ENCODE results near the gene DOK7.

DOK7 gene

GRCh38 chr4:3422808-3423297 lies 40.3 kb upstream of the DOK7 start:
- Mint-ChIP-seq H3K36me3 (no peaks in the 10 kb centered on the region), H3K4me1 (no peaks in the 10 kb centered on the region), H3K27ac (no peak overlapping the region), H3K4me3 (no peak overlapping the region), H3K9me3 (no peaks in the 10 kb centered on the region)
- no peak for ATAC-seq
- no peak for DNase-seq (ENCODE audit: low spot score in 2 of 2)

GRCh38 chr4:3423406-3423805 lies 39.7 kb upstream of the DOK7 start:
- Mint-ChIP-seq H3K36me3 (no peaks in the 10 kb centered on the region), H3K4me1 (no peaks in the 10 kb centered on the region), H3K9me3 (no peaks in the 10 kb centered on the region), H3K4me3 (no peak overlapping the region), H3K27ac (no peak overlapping the region)
- ATAC-seq = no peak
- DNase-seq (ENCODE audit: low spot score in 2 of 2) = no peak

- no peaks in the 10 kb centered on the region for H3K4me1 Mint-ChIP-seq
- no peaks in the 10 kb centered on the region for H3K9me3 Mint-ChIP-seq
- no peak for DNase-seq (ENCODE audit: low spot score in 2 of 2)
- no peaks in the 10 kb centered on the region for H3K36me3 Mint-ChIP-seq
- H3K4me3 Mint-ChIP-seq = no peak overlapping the region
- H3K27ac Mint-ChIP-seq = no peak overlapping the region
- ATAC-seq = no peak
These were observed 39.2 kb upstream of the DOK7 start for GRCh38 chr4:3423952-3424351.

GRCh38 chr4:3424522-3425095 lies 38.5 kb upstream of the DOK7 start:
- Mint-ChIP-seq H3K27ac (no peak overlapping the region), H3K4me1 (no peaks in the 10 kb centered on the region), H3K9me3 (no peaks in the 10 kb centered on the region), H3K4me3 (no peak overlapping the region), H3K36me3 (no peaks in the 10 kb centered on the region)
- DNase-seq (ENCODE audit: low spot score in 2 of 2) (no peak), ATAC-seq (no peak)

GRCh38 chr4:3426465-3427133 lies 36.5 kb upstream of the DOK7 start:
- ATAC-seq (no peak), DNase-seq (ENCODE audit: low spot score in 2 of 2) (no peak)
- H3K4me3 Mint-ChIP-seq = no peak overlapping the region
- no peaks in the 10 kb centered on the region for H3K9me3 Mint-ChIP-seq
- H3K27ac Mint-ChIP-seq = no peak overlapping the region
- H3K36me3 Mint-ChIP-seq = no peaks in the 10 kb centered on the region
- no peaks in the 10 kb centered on the region for H3K4me1 Mint-ChIP-seq

- no peak overlapping the region for H3K27ac Mint-ChIP-seq
- no peaks in the 10 kb centered on the region for H3K4me1 Mint-ChIP-seq
- H3K9me3 Mint-ChIP-seq = no peaks in the 10 kb centered on the region
- DNase-seq (ENCODE audit: low spot score in 2 of 2) (no peak), ATAC-seq (no peak)
- no peaks in the 10 kb centered on the region for H3K36me3 Mint-ChIP-seq
- H3K4me3 Mint-ChIP-seq = no peak overlapping the region
These were observed 36.0 kb upstream of the DOK7 start for GRCh38 chr4:3427134-3427476.

- no peak overlapping the region for H3K27ac Mint-ChIP-seq
- H3K9me3 Mint-ChIP-seq = no peaks in the 10 kb centered on the region
- no peaks in the 10 kb centered on the region for H3K36me3 Mint-ChIP-seq
- DNase-seq (ENCODE audit: low spot score in 2 of 2) (no peak), ATAC-seq (no peak)
- H3K4me3 Mint-ChIP-seq = no peak overlapping the region
- no peaks in the 10 kb centered on the region for H3K4me1 Mint-ChIP-seq
These were observed 35.2 kb upstream of the DOK7 start for GRCh38 chr4:3427706-3428446.

GRCh38 chr4:3429651-3430050 lies 33.5 kb upstream of the DOK7 start:
- no peak for ATAC-seq
- no peak for DNase-seq (ENCODE audit: low spot score in 2 of 2)
- Mint-ChIP-seq H3K4me1 (no peaks in the 10 kb centered on the region), H3K27ac (no peak overlapping the region), H3K4me3 (no peak overlapping the region), H3K36me3 (no peaks in the 10 kb centered on the region), H3K9me3 (no peaks in the 10 kb centered on the region)

- Mint-ChIP-seq H3K36me3 (no peaks in the 10 kb centered on the region), H3K4me1 (no peaks in the 10 kb centered on the region), H3K4me3 (no peak overlapping the region), H3K27ac (no peak overlapping the region), H3K9me3 (no peaks in the 10 kb centered on the region)
- DNase-seq (ENCODE audit: low spot score in 2 of 2) (no peak), ATAC-seq (no peak)
These were observed 32.6 kb upstream of the DOK7 start for GRCh38 chr4:3430524-3430923.

- ATAC-seq (no peak), DNase-seq (ENCODE audit: low spot score in 2 of 2) (no peak)
- H3K36me3 Mint-ChIP-seq = no peaks in the 10 kb centered on the region
- H3K4me1 Mint-ChIP-seq = no peaks in the 10 kb centered on the region
- H3K9me3 Mint-ChIP-seq = no peaks in the 10 kb centered on the region
- no peak overlapping the region for H3K27ac Mint-ChIP-seq
- H3K4me3 Mint-ChIP-seq = no peak overlapping the region
These were observed 31.6 kb upstream of the DOK7 start for GRCh38 chr4:3431446-3431993.

GRCh38 chr4:3432381-3432790 lies 30.7 kb upstream of the DOK7 start:
- H3K4me3 Mint-ChIP-seq = no peak overlapping the region
- no peaks in the 10 kb centered on the region for H3K9me3 Mint-ChIP-seq
- no peaks in the 10 kb centered on the region for H3K4me1 Mint-ChIP-seq
- no peak for ATAC-seq
- no peak for DNase-seq (ENCODE audit: low spot score in 2 of 2)
- no peaks in the 10 kb centered on the region for H3K36me3 Mint-ChIP-seq
- H3K27ac Mint-ChIP-seq = no peak overlapping the region

- DNase-seq (ENCODE audit: low spot score in 2 of 2) (no peak), ATAC-seq (no peak)
- Mint-ChIP-seq H3K36me3 (no peaks in the 10 kb centered on the region), H3K27ac (peak overlapping the region; percentile 24), H3K4me1 (no peaks in the 10 kb centered on the region), H3K4me3 (no peak overlapping the region), H3K9me3 (no peaks in the 10 kb centered on the region)
These were observed 29.8 kb upstream of the DOK7 start for GRCh38 chr4:3433138-3433869.

GRCh38 chr4:3434881-3435685 lies 28.0 kb upstream of the DOK7 start:
- Mint-ChIP-seq H3K4me1 (no peaks in the 10 kb centered on the region), H3K4me3 (no peak overlapping the region), H3K9me3 (no peaks in the 10 kb centered on the region), H3K27ac (no peak overlapping the region), H3K36me3 (no peaks in the 10 kb centered on the region)
- ATAC-seq = no peak
- no peak for DNase-seq (ENCODE audit: low spot score in 2 of 2)

- H3K27ac Mint-ChIP-seq = peak overlapping the region; percentile 17
- no peak for ATAC-seq
- no peaks in the 10 kb centered on the region for H3K9me3 Mint-ChIP-seq
- H3K36me3 Mint-ChIP-seq = no peaks in the 10 kb centered on the region
- H3K4me1 Mint-ChIP-seq = no peaks in the 10 kb centered on the region
- no peak overlapping the region for H3K4me3 Mint-ChIP-seq
- no peak for DNase-seq (ENCODE audit: low spot score in 2 of 2)
These were observed 27.5 kb upstream of the DOK7 start for GRCh38 chr4:3435686-3435956.

All from stimulated activated effector memory CD8-positive, alpha-beta T cell treated with anti-CD3 and anti-CD28 coated beads, Interleukin-12 subunit alpha, Interleukin-12 subunit beta, amount 100 ng/mL, for 72 hours (primary cell).